ENCODE results near the gene ZNF92. TPM values are rescaled to one million over a fixed set of nuclear protein-coding genes. Genes with fewer than 3 reads are reported as not detected.

Gene ZNF92
- total RNA-seq, 1 donor from 2014 or later, result 4.5 TPM

- H3K4me3 ChIP-seq (ENCODE audit: low read depth, low read length), result no peak overlapping the region
- H3K27me3 ChIP-seq (ENCODE audit: control insufficient read depth, insufficient read depth, low read length), result no peaks in the 10 kb centered on the region
- no peak for DNase-seq (ENCODE audit: low read depth)
- no peak for FAIRE-seq
- no peaks in the 10 kb centered on the region for H3K36me3 ChIP-seq (ENCODE audit: control insufficient read depth, insufficient read depth, low read length)
- TF ChIP-seq, protein P1, sequence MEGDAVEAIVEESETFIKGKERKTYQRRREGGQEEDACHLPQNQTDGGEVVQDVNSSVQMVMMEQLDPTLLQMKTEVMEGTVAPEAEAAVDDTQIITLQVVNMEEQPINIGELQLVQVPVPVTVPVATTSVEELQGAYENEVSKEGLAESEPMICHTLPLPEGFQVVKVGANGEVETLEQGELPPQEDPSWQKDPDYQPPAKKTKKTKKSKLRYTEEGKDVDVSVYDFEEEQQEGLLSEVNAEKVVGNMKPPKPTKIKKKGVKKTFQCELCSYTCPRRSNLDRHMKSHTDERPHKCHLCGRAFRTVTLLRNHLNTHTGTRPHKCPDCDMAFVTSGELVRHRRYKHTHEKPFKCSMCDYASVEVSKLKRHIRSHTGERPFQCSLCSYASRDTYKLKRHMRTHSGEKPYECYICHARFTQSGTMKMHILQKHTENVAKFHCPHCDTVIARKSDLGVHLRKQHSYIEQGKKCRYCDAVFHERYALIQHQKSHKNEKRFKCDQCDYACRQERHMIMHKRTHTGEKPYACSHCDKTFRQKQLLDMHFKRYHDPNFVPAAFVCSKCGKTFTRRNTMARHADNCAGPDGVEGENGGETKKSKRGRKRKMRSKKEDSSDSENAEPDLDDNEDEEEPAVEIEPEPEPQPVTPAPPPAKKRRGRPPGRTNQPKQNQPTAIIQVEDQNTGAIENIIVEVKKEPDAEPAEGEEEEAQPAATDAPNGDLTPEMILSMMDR (IDR thresholded peaks at IDR 0.05; ENCODE audit: insufficient read depth, low read length, severe bottlenecking), result no peak
Observed at GRCh38 chr7:65354263-65354662, 19.4 kb upstream of the ZNF92 start.

- H3K4me3 ChIP-seq (ENCODE audit: low read depth, low read length), result no peak overlapping the region
- H3K36me3 ChIP-seq (ENCODE audit: control insufficient read depth, insufficient read depth, low read length), result no peaks in the 10 kb centered on the region
- FAIRE-seq (no peak), DNase-seq (ENCODE audit: low read depth) (no peak)
- TF ChIP-seq, protein P1 (IDR thresholded peaks at IDR 0.05; ENCODE audit: insufficient read depth, low read length, severe bottlenecking), result no peak
- H3K27me3 ChIP-seq (ENCODE audit: control insufficient read depth, insufficient read depth, low read length), result no peaks in the 10 kb centered on the region
Observed at GRCh38 chr7:65369843-65370242, 3.8 kb upstream of the ZNF92 start.

GRCh38 chr7:65371468-65371867, 2.2 kb upstream of the ZNF92 start:
- DNase-seq (ENCODE audit: low read depth), result no peak
- Histone ChIP-seq H3K36me3 (ENCODE audit: control insufficient read depth, insufficient read depth, low read length) (no peaks in the 10 kb centered on the region), H3K27me3 (ENCODE audit: control insufficient read depth, insufficient read depth, low read length) (no peaks in the 10 kb centered on the region), H3K4me3 (ENCODE audit: low read depth, low read length) (no peak overlapping the region)
- FAIRE-seq, result peak; percentile 82
- TF ChIP-seq, protein P1 (IDR thresholded peaks at IDR 0.05; ENCODE audit: insufficient read depth, low read length, severe bottlenecking), result no peak

DNA sequence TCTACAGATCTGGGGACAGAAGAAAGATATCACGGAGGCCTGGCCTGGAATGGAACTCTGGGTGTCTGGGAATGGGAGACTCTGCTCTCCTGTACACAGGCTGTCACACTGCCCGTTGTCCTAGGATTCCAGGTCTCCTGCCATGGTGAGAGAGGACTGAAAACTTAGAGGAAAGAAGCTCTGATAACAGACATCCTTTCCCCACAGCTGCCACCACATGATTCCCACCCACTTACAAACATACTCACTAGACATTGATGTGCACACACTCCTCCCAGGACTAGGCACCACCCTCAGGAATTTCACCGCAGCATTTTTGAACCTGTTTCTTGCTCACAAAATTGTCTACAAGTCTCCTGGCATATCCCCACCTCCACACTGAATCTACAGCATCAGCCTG, 5.7 kb downstream of the ZNF92 start:
- TF ChIP-seq, protein P1 (IDR thresholded peaks at IDR 0.05; ENCODE audit: insufficient read depth, low read length, severe bottlenecking), result no peak
- FAIRE-seq, result no peak

DNA sequence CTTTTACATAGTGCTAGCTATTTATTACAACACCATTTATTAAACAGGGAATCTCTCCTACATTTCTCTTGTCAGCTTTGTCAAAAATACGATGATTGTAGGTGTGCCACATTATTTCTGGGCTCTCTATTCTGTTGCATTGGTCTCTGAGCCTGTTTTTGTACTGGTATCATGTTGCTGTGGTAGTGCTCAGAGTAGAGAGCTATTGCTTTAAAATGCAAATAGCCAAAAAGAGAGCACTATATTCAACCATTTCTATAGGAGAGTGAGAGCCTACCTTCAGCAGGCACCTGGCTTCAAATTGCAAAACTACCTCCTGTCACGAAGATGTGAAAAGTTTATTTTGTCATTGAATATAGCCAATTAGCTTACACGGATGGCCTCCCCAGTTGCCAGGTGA, 8.1 kb downstream of the ZNF92 start:
- DNase-seq (ENCODE audit: low read depth) (no peak), FAIRE-seq (no peak)
- Histone ChIP-seq H3K27me3 (ENCODE audit: control insufficient read depth, insufficient read depth, low read length) (no peaks in the 10 kb centered on the region), H3K36me3 (ENCODE audit: control insufficient read depth, insufficient read depth, low read length) (no peaks in the 10 kb centered on the region), H3K4me3 (ENCODE audit: low read depth, low read length) (no peak overlapping the region)
- TF ChIP-seq, protein P1 (IDR thresholded peaks at IDR 0.05; ENCODE audit: insufficient read depth, low read length, severe bottlenecking), result no peak

More for the DNA sequence above, 5.7 kb downstream of the ZNF92 start:
- Histone ChIP-seq H3K36me3 (ENCODE audit: control insufficient read depth, insufficient read depth, low read length) (no peaks in the 10 kb centered on the region), H3K27me3 (ENCODE audit: control insufficient read depth, insufficient read depth, low read length) (no peaks in the 10 kb centered on the region), H3K4me3 (ENCODE audit: low read depth, low read length) (no peak overlapping the region)
- peak; percentile 5 for DNase-seq (ENCODE audit: low read depth)

DNA sequence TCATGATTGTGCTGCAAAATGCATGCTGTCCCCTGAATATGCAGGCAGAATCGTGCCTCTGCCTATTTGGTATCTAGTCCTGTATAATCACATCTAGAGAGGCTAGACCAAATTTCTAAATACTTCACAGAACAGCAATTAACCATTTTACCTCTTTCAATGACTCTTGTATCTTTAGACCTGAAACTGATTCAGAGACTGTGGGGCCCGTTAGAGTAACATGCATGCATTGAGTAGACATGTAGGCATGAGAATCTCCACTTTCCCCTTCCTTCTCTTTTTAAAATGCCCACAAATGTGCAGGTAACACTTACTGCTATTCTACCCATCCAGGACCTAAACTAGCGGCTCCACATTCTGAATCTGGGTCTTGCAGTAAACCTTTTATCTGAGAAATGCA, 8.8 kb downstream of the ZNF92 start:
- Histone ChIP-seq H3K27me3 (ENCODE audit: control insufficient read depth, insufficient read depth, low read length) (no peaks in the 10 kb centered on the region), H3K4me3 (ENCODE audit: low read depth, low read length) (no peak overlapping the region), H3K36me3 (ENCODE audit: control insufficient read depth, insufficient read depth, low read length) (no peaks in the 10 kb centered on the region)
- DNase-seq (ENCODE audit: low read depth) (no peak), FAIRE-seq (no peak)
- TF ChIP-seq, protein P1 (IDR thresholded peaks at IDR 0.05; ENCODE audit: insufficient read depth, low read length, severe bottlenecking), result no peak

Data from bronchial epithelial cell (primary cell).